ENCODE data around the gene SLC48A1.

Gene SLC48A1

GRCh38 chr12:47828976-47829482 lies 56.0 kb downstream of the SLC48A1 start:
- DNase-seq: no peak

GRCh38 chr12:47829584-47829983 lies 56.5 kb downstream of the SLC48A1 start:
- DNase-seq: no peak
